ENCODE results near the gene HBA2. TPM values are rescaled to one million over a fixed set of nuclear protein-coding genes. Genes with fewer than 3 reads are reported as not detected.

HBA2 gene
- total RNA-seq, 4 donors from 2014 or later, result 52.8 to 638 (median 317) TPM

DNA sequence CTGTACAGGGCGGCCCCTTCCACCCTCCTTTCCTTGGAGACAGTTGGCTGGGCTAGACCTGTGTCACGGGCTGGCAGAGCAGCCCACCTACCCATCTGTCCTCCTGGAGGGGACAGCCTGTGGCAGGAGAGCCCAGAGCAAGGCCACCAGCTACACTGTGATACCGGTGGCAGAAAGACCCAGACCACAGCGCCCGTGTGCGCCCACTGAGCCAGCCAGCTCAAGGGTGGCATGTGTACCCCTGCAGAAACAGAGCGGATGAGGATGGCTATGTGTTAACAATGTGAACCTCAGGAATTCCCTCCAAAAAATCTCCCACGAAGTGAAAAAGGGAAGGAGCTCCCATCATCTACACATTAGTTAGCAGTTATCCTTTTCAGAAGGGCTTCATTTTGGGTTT lies 14.7 kb downstream of the HBA2 start:
- Histone ChIP-seq H3K36me3 (no peaks in the 10 kb centered on the region), H3K27me3 (no peaks in the 10 kb centered on the region), H3K4me1 (no peaks in the 10 kb centered on the region), H3K27ac (no peak overlapping the region), H3K9me3 (no peaks in the 10 kb centered on the region), H3K4me3 (no peak overlapping the region)
- TF ChIP-seq, protein P1, sequence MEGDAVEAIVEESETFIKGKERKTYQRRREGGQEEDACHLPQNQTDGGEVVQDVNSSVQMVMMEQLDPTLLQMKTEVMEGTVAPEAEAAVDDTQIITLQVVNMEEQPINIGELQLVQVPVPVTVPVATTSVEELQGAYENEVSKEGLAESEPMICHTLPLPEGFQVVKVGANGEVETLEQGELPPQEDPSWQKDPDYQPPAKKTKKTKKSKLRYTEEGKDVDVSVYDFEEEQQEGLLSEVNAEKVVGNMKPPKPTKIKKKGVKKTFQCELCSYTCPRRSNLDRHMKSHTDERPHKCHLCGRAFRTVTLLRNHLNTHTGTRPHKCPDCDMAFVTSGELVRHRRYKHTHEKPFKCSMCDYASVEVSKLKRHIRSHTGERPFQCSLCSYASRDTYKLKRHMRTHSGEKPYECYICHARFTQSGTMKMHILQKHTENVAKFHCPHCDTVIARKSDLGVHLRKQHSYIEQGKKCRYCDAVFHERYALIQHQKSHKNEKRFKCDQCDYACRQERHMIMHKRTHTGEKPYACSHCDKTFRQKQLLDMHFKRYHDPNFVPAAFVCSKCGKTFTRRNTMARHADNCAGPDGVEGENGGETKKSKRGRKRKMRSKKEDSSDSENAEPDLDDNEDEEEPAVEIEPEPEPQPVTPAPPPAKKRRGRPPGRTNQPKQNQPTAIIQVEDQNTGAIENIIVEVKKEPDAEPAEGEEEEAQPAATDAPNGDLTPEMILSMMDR (IDR thresholded peaks at IDR 0.05), result no peak
- TF ChIP-seq POLR2A (IDR thresholded peaks at IDR 0.05), result no peak
- no peak for DNase-seq
- intact Hi-C loops (cut with DNase I; ENCODE audit: low total_unique reads), result no loop called here

DNA sequence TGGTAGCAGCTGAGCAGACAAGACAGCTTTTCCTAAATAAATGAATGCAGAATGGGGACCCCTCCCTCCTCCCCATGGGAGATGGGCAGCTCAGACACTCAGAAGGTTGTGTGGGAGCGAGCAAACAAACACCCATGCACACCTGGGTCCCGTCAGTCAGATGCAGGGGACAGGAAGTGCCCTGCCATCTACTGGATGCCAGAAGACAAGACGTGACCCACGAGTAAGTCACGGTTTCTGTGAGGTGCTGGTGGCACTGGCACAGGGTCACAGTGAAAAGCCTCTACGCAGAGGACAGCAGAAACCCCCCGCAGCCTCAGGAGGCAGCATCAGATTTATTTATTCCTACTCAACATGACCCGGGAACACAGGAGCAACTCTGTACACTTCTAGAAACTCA lies 16.0 kb downstream of the HBA2 start:
- intact Hi-C loops (cut with DNase I; ENCODE audit: low total_unique reads), result no loop called here
- DNase-seq, result no peak
- TF ChIP-seq, protein P1 (IDR thresholded peaks at IDR 0.05), result no peak
- no peak for TF ChIP-seq POLR2A (IDR thresholded peaks at IDR 0.05)

DNA sequence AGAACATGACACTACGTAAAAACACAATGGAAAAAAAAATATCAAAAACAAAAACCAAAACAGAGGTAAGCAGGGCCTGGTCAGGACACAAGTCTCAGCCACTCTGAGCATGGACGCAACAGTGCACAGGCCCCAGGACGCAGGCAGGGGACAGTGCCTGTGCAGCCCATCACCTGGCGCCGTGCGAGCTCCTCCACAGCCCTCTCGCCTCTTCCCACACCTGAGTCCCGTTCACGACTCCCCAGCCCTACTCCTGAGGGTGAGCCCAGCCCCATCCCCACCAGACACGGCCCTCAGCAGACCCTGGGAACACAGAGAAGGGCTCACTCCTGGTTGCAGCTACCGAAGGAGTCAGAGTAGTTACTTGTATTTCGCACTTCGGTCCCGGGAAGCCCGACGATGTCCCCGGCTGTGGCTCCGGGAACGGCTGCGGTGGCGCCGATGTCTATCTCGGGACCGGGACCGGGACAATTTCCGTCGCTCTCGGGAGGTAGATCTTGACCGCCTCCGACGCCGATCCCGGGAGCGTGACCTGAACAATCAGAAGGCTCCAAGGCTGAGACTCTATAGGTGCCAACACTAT lies 17.0 kb downstream of the HBA2 start:
- no peaks in the 10 kb centered on the region for H3K27me3 ChIP-seq
- TF ChIP-seq POLR2A (IDR thresholded peaks at IDR 0.05), result no peak
- TF ChIP-seq, protein P1 (IDR thresholded peaks at IDR 0.05), result no peak
- DNase-seq, result no peak
- H3K4me3 ChIP-seq, result no peak overlapping the region
- H3K36me3 ChIP-seq, result no peaks in the 10 kb centered on the region
- no peak overlapping the region for H3K27ac ChIP-seq
- no peaks in the 10 kb centered on the region for H3K4me1 ChIP-seq
- H3K9me3 ChIP-seq, result no peaks in the 10 kb centered on the region
- intact Hi-C loops (cut with DNase I; ENCODE audit: low total_unique reads), result no loop called here

More for the DNA sequence above, 16.0 kb downstream of the HBA2 start:
- Histone ChIP-seq H3K27me3 (no peaks in the 10 kb centered on the region), H3K36me3 (no peaks in the 10 kb centered on the region), H3K4me3 (no peak overlapping the region), H3K9me3 (no peaks in the 10 kb centered on the region), H3K27ac (no peak overlapping the region), H3K4me1 (no peaks in the 10 kb centered on the region)

DNA sequence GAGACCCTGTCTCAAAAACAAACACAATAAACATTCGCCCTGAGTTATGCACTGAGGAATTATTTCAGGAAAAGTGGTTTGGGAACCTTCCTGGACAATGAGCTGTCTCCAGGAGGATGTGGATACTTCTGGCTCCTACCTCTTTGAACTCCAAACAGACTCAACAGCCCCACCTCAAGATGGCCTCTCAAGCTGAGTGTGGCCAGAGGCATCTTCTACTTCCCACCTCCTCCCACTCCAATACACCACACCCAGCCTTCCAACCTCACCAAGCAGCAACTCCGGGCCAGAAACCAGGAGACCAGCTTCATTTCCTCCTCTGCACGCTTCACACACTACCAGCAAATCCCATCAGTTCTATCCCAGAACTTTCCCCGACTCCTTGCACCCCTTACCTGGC lies 19.2 kb downstream of the HBA2 start:
- Histone ChIP-seq H3K36me3 (no peaks in the 10 kb centered on the region), H3K4me3 (no peak overlapping the region), H3K4me1 (no peaks in the 10 kb centered on the region), H3K27ac (no peak overlapping the region), H3K27me3 (no peaks in the 10 kb centered on the region), H3K9me3 (no peaks in the 10 kb centered on the region)
- no peak for DNase-seq
- TF ChIP-seq, protein P1 (IDR thresholded peaks at IDR 0.05), result no peak
- TF ChIP-seq POLR2A (IDR thresholded peaks at IDR 0.05), result no peak
- intact Hi-C loops (cut with DNase I; ENCODE audit: low total_unique reads), result no loop called here

DNA sequence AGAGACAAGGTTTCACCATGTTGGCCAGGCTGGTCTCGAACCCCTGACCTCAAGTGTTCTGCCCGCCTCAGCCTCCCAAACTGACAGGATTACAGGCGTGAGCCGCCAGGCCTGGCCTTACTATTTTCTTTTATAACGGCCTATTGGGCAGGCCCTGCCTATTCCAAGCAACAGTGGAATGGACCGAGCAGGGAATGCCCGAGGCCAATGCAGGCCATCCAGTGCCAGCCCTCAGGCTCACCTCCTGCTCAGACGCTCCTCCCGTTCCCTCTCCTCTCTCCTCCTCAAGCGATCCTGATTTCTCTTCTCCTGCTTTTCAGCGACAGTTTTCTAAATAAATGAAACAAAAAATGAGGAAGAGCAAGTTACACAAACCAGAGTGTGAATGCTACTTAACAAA lies 20.0 kb downstream of the HBA2 start:
- H3K36me3 ChIP-seq, result no peaks in the 10 kb centered on the region
- no peak overlapping the region for H3K27ac ChIP-seq
- H3K9me3 ChIP-seq, result no peaks in the 10 kb centered on the region
- no peaks in the 10 kb centered on the region for H3K4me1 ChIP-seq
- TF ChIP-seq, protein P1 (IDR thresholded peaks at IDR 0.05), result no peak
- TF ChIP-seq POLR2A (IDR thresholded peaks at IDR 0.05), result no peak
- H3K27me3 ChIP-seq, result no peaks in the 10 kb centered on the region
- no peak overlapping the region for H3K4me3 ChIP-seq
- no peak for DNase-seq
- intact Hi-C loops (cut with DNase I; ENCODE audit: low total_unique reads), result no loop called here
